Chondrocyte (in vitro differentiated cells): ENCODE measurements around the gene KDM2A. TPM values are rescaled to one million over a fixed set of nuclear protein-coding genes. Genes with fewer than 3 reads are reported as not detected.
A peak's percentile ranks its signal among the peaks of the same experiment; 100 is the strongest.

ENCODE experiments used
- DNase-seq: peaks from one replicate; pipeline ENCODE4 v3.0.0; 2021; ENCODE audit warnings: mixed read lengths, low spot score
- H3K27ac Mint-ChIP-seq: one replicate; pipeline ENCODE4 v1.8.0; 2021; ENCODE audit warnings: mild to moderate bottlenecking, moderate library complexity, mixed read lengths; ENCODE audit not compliant: unreplicated experiment
- H3K27me3 Mint-ChIP-seq: 2 replicates; pipeline ENCODE4 v1.8.0; 2021; ENCODE audit warnings: low read depth, mixed read lengths
- H3K36me3 Mint-ChIP-seq: 2 replicates; pipeline ENCODE4 v1.8.0; 2021; ENCODE audit warnings: low read depth, mixed read lengths
- H3K4me1 Mint-ChIP-seq: 2 replicates; pipeline ENCODE4 v1.8.0; 2021; ENCODE audit warnings: low read depth, mild to moderate bottlenecking, mixed read lengths
- H3K4me3 Mint-ChIP-seq: one replicate; pipeline ENCODE4 v1.8.0; 2021; ENCODE audit warnings: mild to moderate bottlenecking, moderate library complexity, mixed read lengths; ENCODE audit not compliant: unreplicated experiment
- H3K9me3 Mint-ChIP-seq: 2 replicates; pipeline ENCODE4 v1.8.0; 2021; ENCODE audit warnings: low read depth, mixed read lengths
- total RNA-seq: library from RNA; stranded (reverse); gene quantifications from 3 replicates; pipeline ENCODE4 v1.2.1, GENCODE V29; 2021
- TF ChIP-seq, protein P1 (sequence below): fragments of 200-600 bp; sonication (generic); IDR thresholded peaks from 2 replicates; pipeline ENCODE4 v1.5.0; 2021; ENCODE audit warnings: antibody characterized with exemption, mild to moderate bottlenecking, moderate library complexity

KDM2A gene
- total RNA-seq, 1 donor from 2014 or later: 54.3 TPM

DNA sequence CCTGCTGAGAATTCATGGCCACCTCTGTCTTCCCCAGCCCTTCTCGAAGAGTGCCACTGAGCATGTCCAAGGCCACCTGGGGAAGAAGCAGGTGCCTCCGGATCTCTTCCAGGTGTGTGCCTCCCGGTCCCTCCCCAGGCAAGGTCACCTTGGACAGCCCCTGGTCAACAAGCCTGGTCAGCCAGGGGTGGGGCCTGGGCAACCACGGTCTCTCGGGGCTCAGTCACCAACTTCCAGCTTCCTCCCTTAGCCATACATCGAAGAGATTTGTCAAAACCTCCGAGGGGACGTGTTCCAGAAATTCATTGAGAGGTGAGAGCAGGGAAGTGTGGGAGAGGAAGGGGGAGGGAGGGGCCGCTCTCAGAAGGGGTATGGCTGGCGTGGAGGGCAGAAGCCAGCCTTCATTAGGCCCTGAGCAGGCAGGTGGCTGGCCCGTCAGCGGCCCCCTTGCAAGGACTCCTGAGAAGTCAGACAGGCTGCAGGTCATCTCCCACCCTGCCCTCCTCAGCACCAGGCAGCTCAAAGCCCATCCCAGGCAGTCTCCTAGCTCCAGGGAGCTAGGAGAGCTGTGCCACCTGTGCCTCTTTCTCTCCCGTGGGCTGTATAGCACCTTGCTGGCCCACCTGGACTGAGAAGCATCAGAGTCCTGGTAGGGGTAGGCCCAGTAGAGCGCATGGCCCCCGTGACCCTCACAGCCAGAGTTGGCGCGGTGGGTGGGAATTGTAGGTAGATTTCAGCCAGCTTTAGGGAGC is 160.7 kb downstream of the KDM2A start:
- peaks cover 12% of the 10 kb centered on the region for H3K36me3 Mint-ChIP-seq
- peak; percentile 68 for DNase-seq
- H3K9me3 Mint-ChIP-seq: no peaks in the 10 kb centered on the region
- TF ChIP-seq, protein P1, sequence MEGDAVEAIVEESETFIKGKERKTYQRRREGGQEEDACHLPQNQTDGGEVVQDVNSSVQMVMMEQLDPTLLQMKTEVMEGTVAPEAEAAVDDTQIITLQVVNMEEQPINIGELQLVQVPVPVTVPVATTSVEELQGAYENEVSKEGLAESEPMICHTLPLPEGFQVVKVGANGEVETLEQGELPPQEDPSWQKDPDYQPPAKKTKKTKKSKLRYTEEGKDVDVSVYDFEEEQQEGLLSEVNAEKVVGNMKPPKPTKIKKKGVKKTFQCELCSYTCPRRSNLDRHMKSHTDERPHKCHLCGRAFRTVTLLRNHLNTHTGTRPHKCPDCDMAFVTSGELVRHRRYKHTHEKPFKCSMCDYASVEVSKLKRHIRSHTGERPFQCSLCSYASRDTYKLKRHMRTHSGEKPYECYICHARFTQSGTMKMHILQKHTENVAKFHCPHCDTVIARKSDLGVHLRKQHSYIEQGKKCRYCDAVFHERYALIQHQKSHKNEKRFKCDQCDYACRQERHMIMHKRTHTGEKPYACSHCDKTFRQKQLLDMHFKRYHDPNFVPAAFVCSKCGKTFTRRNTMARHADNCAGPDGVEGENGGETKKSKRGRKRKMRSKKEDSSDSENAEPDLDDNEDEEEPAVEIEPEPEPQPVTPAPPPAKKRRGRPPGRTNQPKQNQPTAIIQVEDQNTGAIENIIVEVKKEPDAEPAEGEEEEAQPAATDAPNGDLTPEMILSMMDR: no peak
- H3K4me3 Mint-ChIP-seq: no peak overlapping the region
- no peaks in the 10 kb centered on the region for H3K27me3 Mint-ChIP-seq
- H3K4me1 Mint-ChIP-seq: peaks cover 14% of the 10 kb centered on the region
- no peak overlapping the region for H3K27ac Mint-ChIP-seq

DNA sequence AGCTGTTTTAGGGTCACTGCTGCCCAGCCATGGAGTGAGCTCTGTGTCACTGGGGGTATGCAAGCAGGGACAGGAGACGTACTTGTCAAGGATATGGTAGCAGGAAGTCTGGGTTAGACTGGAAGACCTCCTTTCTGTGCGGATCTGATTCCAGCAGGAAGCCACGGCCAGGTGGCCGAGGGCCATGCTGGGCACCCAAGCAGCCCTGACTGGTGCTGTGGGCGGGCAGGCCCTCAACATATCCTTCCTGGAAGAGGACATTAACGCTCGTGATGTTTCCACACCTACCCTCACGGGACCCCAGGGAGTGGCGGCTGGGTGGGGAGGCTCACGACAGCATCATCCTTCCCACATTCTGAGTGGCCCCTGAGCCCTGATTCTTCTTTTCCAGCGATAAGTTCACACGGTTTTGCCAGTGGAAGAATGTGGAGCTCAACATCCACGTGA is 161.3 kb downstream of the KDM2A start:
- peak; percentile 65 for DNase-seq
- peaks cover 14% of the 10 kb centered on the region for H3K4me1 Mint-ChIP-seq
- no peaks in the 10 kb centered on the region for H3K9me3 Mint-ChIP-seq
- H3K4me3 Mint-ChIP-seq: no peak overlapping the region
- no peak overlapping the region for H3K27ac Mint-ChIP-seq
- peaks cover 12% of the 10 kb centered on the region for H3K36me3 Mint-ChIP-seq
- H3K27me3 Mint-ChIP-seq: no peaks in the 10 kb centered on the region
- TF ChIP-seq, protein P1: no peak

DNA sequence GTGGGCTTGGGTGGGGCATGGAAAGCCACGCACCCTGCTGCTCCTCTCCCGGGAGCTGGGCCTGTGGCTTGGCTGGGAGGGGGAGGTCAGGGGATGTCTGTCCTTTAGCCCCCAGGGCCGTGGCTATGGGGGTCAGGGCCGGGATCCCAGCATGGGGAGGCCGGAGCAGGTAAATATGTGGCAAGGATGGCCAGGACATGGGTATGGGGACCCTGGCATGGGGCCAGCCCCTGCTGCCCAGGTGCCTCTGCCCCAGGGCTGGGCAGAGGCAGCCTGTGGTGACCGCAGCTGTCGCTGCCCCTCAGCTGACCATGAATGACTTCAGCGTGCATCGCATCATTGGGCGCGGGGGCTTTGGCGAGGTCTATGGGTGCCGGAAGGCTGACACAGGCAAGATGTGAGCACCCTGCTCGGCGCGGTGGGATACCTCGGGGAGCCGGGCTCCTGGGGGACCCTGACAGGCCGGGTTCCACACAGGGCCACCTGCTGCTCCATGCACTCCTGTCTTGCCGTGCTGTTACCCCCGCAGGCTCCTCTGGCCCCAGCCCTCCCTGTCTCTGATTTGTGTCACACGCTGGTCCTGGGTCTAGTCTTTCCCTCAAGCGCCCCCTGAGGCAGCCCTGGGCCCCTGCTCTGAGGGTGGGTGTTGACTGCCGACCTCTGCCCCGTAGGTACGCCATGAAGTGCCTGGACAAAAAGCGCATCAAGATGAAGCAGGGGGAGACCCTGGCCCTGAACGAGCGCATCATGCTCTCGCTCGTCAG is 161.9 kb downstream of the KDM2A start:
- TF ChIP-seq, protein P1: no peak
- Mint-ChIP-seq H3K27ac (no peak overlapping the region), H3K4me3 (no peak overlapping the region), H3K4me1 (peaks cover 14% of the 10 kb centered on the region), H3K36me3 (peaks cover 12% of the 10 kb centered on the region), H3K9me3 (no peaks in the 10 kb centered on the region), H3K27me3 (no peaks in the 10 kb centered on the region)
- peak; percentile 91 for DNase-seq

DNA sequence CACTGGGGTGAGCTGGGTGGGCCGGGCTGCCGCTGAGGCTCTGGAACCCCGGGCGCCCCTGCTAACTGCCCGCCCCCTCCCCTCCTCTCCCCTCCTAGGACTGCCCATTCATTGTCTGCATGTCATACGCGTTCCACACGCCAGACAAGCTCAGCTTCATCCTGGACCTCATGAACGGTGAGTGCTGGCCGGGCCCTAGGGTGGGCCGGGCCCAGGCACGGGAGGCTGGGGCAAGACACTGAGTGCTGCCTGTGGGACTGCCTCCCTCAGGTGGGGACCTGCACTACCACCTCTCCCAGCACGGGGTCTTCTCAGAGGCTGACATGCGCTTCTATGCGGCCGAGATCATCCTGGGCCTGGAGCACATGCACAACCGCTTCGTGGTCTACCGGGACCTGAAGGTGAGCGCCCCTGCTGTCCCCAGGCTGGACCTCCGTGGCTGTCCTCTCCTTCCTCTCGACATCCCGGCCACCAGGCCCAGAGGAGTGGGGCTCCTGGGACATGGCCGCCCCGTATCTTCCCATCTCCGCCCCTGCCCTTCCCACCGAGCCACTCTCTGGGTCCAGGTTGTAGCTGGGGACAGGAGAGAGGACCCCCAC is 162.6 kb downstream of the KDM2A start:
- H3K4me3 Mint-ChIP-seq: no peak overlapping the region
- no peak overlapping the region for H3K27ac Mint-ChIP-seq
- H3K4me1 Mint-ChIP-seq: peaks cover 12% of the 10 kb centered on the region
- TF ChIP-seq, protein P1: no peak
- DNase-seq: peak; percentile 85
- H3K27me3 Mint-ChIP-seq: no peaks in the 10 kb centered on the region
- H3K36me3 Mint-ChIP-seq: peaks cover 12% of the 10 kb centered on the region
- no peaks in the 10 kb centered on the region for H3K9me3 Mint-ChIP-seq
